ENCODE results near the gene CCKAR.

The CCKAR gene

DNA sequence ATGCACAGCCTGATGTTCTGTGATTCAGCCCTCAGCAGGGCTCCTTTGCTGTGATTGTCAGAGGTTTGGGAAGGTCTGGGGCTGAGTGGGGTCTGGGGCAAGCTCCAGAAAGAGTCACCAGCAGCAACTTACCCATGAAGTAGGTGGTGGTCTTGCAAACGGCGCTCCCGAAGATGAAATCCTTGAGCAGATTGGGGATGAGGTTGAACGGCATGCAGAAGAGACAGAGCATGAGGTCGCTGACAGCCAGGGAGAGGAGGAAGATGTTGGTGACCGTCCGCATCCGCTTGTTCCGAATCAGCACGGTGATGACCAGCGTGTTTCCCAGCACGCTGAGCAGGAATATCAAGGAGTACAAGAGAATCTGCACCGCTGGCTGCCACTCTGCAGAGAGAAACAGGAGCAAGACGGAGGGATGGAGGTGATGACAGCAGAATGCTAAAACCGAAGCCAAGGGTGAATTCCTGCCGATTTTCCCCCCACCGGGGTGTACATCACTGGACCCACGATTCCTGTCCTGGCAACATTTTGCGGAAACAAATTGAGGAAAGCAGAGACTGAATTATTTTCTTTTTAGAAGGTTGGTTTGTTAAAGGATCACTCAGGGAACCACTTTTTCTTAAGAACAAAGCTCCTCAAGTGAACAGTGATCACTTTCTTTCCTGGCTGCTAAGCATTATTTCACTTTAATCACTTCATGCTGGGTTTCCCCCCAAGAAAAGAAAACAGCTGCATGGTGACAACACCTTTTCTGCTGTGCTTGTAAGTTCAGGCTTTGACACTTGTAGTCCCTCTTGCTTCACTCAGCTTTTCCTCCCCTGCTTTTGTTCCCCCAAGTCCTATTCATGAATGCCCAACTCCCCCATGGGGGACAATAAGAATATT, 941 bp downstream of the CCKAR start:
- DNase-seq = no peak

DNA sequence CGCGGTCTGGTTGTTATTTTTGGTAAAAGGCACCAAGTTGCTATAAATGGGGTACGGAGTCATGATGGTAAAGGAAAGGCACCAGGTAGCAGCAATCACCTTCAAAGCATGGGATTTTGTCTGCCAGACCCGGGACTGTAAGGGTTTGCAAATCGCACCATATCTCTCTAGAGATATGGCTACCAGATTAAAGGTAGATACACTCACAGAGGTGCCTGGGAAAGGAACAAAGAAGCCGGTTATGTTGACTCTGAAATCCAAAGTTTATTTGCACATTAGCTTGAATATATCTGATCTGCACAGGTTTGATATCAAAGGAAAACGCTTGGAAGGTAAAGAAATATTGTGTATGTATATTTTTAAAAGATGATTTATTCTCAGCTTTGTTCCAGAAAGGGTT, 4.6 kb downstream of the CCKAR start:
- DNase-seq = no peak

DNA sequence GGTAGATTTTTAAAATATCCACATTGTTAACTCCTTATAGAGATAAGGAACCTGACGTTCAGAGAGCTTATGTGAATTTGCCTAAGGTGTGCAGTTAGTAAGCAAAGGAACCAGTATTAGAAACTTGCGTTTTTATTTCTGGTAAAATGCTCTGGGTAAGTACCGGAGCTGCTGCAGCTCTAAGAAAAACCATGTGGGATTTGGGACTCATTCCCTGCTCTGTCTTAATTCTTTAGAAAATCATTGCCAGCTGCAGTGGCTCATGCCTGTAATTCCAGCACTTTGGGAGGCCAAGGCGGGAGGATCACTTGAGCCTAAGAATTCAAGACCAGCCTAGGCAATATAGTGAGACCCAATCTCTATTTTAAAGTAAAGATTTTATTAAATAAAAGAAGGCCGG, 5.8 kb downstream of the CCKAR start:
- DNase-seq = no peak

DNA sequence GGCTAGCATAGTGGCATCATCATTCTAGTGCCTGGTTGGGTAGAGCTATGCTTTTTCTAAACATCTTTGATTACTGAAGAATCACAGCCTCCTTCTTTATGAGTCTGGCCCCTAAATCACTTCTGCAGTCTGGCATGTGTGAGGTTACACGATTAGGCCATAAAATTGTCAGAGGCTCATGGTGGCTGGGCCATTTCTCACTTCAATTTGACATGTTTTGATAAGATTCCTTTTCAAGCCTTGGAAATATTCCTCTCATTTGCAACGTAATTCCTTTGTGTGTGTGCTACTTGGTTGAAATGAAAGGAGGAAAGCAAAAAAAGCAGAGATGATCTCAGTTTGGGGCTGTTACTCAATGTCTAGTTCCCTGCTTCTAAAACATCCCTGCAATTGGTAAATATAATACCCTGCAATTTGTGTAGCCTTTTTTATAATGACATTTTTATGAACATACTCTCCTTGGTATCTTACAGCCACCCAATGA, 6.2 kb downstream of the CCKAR start:
- DNase-seq = no peak

GRCh38 chr4:26482508-26483462, 7.5 kb downstream of the CCKAR start:
- no peak for DNase-seq

DNA sequence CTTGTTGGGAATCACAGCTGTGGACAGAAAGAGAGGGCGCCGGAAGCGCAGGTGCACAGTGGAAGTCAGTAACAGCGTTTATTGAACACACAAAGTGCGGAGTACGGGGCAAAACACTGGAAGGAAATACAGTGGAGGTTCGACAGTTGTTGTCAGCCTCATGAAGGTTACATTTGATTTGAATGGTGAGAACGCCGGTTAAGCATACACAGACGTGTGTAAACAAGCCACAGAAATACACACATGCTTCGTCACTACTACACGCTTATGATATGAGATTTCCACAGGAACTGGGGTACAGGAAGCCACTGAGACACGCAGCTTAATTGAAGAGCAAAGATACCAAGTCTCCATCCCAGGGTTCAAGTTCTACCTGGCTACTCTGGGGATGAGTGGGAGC, 12.0 kb downstream of the CCKAR start:
- DNase-seq = no peak

GRCh38 chr4:26476545-26476944, 13.7 kb downstream of the CCKAR start:
- DNase-seq = no peak

- DNase-seq = no peak
Observed at GRCh38 chr4:26475716-26476115, 14.6 kb downstream of the CCKAR start.

DNA sequence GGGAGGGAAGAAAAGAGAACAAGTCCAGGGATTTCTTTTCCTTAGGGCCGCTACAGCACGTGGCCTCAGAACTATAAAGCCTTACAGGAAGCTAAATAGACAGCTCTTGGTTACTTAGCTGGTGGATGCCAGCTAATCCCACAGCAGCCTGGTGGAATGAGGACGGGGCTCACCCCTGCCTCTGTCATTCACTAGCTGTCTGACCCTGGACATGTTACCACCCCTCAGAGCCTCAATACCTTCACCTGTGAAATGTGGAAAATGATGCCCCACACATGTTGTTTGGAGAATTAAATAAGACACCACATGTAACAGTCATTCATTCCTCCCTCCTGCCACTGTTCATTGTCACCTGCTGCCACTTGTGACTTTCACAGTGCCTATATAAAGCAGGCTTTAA, 15.7 kb downstream of the CCKAR start:
- no peak for DNase-seq

GRCh38 chr4:26473893-26474292, 16.4 kb downstream of the CCKAR start:
- DNase-seq = no peak

GRCh38 chr4:26471890-26472289, 18.4 kb downstream of the CCKAR start:
- no peak for DNase-seq

DNA sequence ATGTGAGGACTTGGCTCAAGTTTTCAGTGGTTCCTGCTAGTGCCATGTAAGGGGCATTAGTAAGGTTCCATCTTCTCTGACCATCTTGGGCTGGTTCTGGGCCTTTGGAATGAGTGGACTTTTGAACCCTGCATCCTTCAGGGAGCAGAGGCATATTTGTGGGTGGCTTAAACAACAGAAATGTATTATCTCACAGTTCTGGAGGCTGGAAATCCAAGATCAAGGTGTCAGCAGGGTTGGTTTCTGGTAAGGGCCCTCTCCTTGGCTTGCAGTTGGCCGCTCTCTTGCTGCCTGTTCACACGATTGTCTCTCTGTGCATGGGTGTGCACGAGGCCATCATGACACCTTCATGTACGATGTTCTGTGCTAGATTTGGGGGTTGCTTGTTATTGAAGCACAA, 21.3 kb downstream of the CCKAR start:
- no peak for DNase-seq

- no peak for DNase-seq
Observed at GRCh38 chr4:26468283-26468949, 21.9 kb downstream of the CCKAR start.

DNA sequence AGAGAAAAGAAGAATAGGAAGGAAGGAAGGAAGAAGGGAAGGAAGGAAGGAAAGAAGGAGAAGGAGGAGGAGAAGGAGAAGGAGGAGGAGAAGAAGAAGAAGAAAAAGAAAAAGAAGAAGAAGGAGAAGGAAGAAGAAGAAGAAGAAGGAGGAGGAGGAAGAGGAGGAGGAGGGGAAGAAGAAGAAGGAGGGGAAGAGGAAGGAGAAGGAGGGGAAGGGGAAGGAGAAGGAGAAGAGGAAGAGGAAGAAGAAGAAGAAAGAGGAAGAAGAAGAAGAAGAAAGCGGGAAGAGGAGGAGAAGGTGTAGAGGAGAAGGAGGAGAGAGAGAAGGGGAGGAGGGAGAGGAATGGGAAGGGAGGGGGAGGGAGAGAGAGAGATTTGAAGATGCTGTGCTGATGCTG, 22.6 kb downstream of the CCKAR start:
- DNase-seq = no peak

DNA sequence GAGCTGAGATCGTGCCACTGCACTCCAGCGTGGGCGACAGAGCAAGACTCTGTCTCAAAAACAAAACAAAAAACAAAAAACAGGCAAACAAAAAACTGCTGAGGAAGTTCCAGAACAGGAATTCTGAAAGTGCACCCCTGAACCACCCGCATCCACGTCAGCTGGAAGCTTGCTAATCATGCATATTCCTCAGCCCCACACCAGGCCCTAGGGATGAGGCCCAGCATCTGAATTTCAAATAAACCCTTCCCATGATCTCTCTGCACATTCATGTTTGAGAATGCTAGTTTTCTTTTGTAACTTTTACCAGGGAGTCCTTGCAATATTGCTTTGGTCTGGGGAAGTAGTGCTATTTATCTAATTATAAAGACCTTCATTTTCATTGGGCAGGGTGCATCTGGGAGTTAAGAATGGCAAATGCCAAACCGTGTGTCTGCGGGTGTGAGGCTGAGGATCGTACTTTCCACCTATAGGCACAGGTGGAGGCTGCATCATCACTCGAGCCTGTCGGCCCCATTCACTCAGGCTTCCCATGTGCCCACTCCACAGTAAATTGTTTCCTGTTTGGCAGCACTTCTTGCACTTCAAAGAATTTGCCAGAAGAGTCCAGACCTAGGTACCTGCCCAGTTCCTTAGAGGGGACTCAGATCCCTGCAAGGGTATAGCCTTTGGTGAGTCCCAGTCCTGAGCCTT, 23.6 kb downstream of the CCKAR start:
- DNase-seq = no peak

GRCh38 chr4:26464420-26465095, 25.7 kb downstream of the CCKAR start:
- no peak for DNase-seq

DNA sequence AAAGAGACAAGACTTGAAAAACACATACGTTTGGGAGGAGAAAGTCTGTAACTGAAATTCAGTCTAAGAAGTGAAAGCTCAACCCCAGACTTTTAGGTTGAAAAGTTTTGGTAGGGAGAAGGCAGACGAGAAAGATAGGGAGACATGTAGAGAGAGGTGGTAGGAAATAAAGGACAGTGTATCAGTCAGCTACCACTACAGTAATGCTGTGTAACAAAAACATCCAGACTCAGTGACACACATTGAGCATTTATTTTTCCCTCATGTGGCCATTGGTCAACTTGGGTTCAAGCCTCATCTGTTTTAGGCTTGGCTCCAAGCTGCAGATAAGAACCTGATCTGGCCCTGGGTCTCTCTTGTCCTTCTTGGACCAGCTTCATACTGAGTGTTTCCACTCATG, 26.9 kb downstream of the CCKAR start:
- DNase-seq = no peak

DNA sequence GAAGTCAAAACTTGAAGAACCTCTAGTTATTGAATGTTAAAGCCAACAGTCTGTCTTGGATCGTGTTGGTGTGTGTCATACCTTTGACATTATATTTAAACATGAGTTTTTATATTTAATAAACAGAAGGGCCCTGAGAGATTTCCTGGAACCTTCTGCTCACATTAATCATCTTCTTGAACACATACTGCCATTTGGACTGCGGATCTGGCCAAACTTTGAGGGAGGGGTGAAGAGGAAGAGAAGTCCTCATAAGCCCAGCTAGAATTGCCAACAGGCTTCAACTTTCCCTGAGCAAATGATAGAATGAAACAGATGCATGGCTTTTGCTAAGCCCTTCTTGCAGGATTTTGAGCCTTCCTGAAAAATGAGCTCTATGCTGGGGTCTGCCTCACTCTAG, 27.4 kb downstream of the CCKAR start:
- DNase-seq = no peak

GRCh38 chr4:26459756-26460530, 30.3 kb downstream of the CCKAR start:
- no peak for DNase-seq

- no peak for DNase-seq
Observed at GRCh38 chr4:26459054-26459755, 31.1 kb downstream of the CCKAR start.

All from NCI-H1417 treated with DMSO at 0.1 percent for 48 hours (cell line).